Stimulated activated naive B cell treated with anti-CD40 and anti-IgM and Interleukin-4, amounts not matched to agents 10 μg/mL and 1 μg/mL and 100 μg/mL, for 72 hours (primary cell): ENCODE results near the gene SLC6A6.
A peak's percentile ranks its signal among the peaks of the same experiment; 100 is the strongest.

Experiments
- ATAC-seq, 2 donors: fragments of 150-1000 bp; cut with Tn5 transposase; replicated peaks; 2 replicates each; pipeline ENCODE4 v1.10.0; 2021; ENCODE audit warnings: moderate library complexity in 1 of 2
- DNase-seq: peaks from one replicate; pipeline ENCODE4 v3.0.0; 2021
- H3K27ac Mint-ChIP-seq: one replicate; pipeline ENCODE4 v1.8.0; 2022; ENCODE audit warnings: mild to moderate bottlenecking, mixed read lengths
- H3K27me3 Mint-ChIP-seq, 2 donors: one replicate each; pipeline ENCODE4 v1.8.0; 2022; ENCODE audit warnings: mixed read lengths in 2 of 2
- H3K36me3 Mint-ChIP-seq, 2 donors: one replicate each; pipeline ENCODE4 v1.8.0; 2022; ENCODE audit warnings: mixed read lengths in 2 of 2, mild to moderate bottlenecking in 1 of 2
- H3K4me1 Mint-ChIP-seq, 2 donors: one replicate each; pipeline ENCODE4 v1.8.0; 2022; ENCODE audit warnings: mixed read lengths in 2 of 2, mild to moderate bottlenecking in 1 of 2
- H3K4me3 Mint-ChIP-seq, 2 donors: one replicate each; pipeline ENCODE4 v1.8.0; 2022; ENCODE audit warnings: mild to moderate bottlenecking in 2 of 2, mixed read lengths in 2 of 2, moderate library complexity in 1 of 2
- H3K9me3 Mint-ChIP-seq, 2 donors: one replicate each; pipeline ENCODE4 v1.8.0; 2022; ENCODE audit warnings: mixed read lengths in 2 of 2, mild to moderate bottlenecking in 1 of 2

SLC6A6 gene

GRCh38 chr3:14450506-14450905, 48.1 kb downstream of the SLC6A6 start:
- H3K9me3 Mint-ChIP-seq, result peaks cover 0 to 3% of the 10 kb centered on the region in 2 donors
- no peak overlapping the region for H3K27ac Mint-ChIP-seq
- no peaks in the 10 kb centered on the region for H3K27me3 Mint-ChIP-seq
- ATAC-seq (no peak), DNase-seq (no peak)
- H3K4me3 Mint-ChIP-seq, result no peak overlapping the region
- peaks cover 71 to 78% of the 10 kb centered on the region in 2 donors for H3K36me3 Mint-ChIP-seq
- H3K4me1 Mint-ChIP-seq, result peaks cover 32 to 49% of the 10 kb centered on the region in 2 donors

- no peaks in the 10 kb centered on the region for H3K27me3 Mint-ChIP-seq
- peaks cover 32 to 49% of the 10 kb centered on the region in 2 donors for H3K4me1 Mint-ChIP-seq
- H3K27ac Mint-ChIP-seq, result peak overlapping the region; percentile 75
- peaks cover 66 to 78% of the 10 kb centered on the region in 2 donors for H3K36me3 Mint-ChIP-seq
- DNase-seq (no peak), ATAC-seq (no peak)
- H3K9me3 Mint-ChIP-seq, result peaks cover 0 to 3% of the 10 kb centered on the region in 2 donors
- no peak overlapping the region for H3K4me3 Mint-ChIP-seq
Observed at GRCh38 chr3:14450922-14451606, 48.7 kb downstream of the SLC6A6 start.

- Mint-ChIP-seq H3K36me3 (peaks cover 60 to 73% of the 10 kb centered on the region in 2 donors), H3K4me3 (no peak overlapping the region), H3K4me1 (peaks cover 32 to 49% of the 10 kb centered on the region in 2 donors), H3K27me3 (no peaks in the 10 kb centered on the region), H3K27ac (peak overlapping the region; percentile 25), H3K9me3 (no peaks in the 10 kb centered on the region)
- DNase-seq (no peak), ATAC-seq (no peak)
Observed at GRCh38 chr3:14451844-14452739, 49.7 kb downstream of the SLC6A6 start.

- H3K36me3 Mint-ChIP-seq, result peaks cover 52 to 71% of the 10 kb centered on the region in 2 donors
- peak overlapping the region; percentile 86 for H3K27ac Mint-ChIP-seq
- DNase-seq, result no peak
- H3K27me3 Mint-ChIP-seq, result no peaks in the 10 kb centered on the region
- peaks cover 34 to 49% of the 10 kb centered on the region in 2 donors for H3K4me1 Mint-ChIP-seq
- no peak overlapping the region for H3K4me3 Mint-ChIP-seq
- ATAC-seq, result no peak
- no peaks in the 10 kb centered on the region for H3K9me3 Mint-ChIP-seq
Observed at GRCh38 chr3:14452740-14453710, 50.6 kb downstream of the SLC6A6 start.

- no peaks in the 10 kb centered on the region for H3K9me3 Mint-ChIP-seq
- ATAC-seq, result peak; percentile 91 to 99
- H3K4me3 Mint-ChIP-seq, result peak overlapping the region in 1 of 2 donors; percentile 23
- H3K27me3 Mint-ChIP-seq, result no peaks in the 10 kb centered on the region
- peaks cover 27 to 40% of the 10 kb centered on the region in 2 donors for H3K4me1 Mint-ChIP-seq
- DNase-seq, result no peak
- peak overlapping the region; percentile 86 for H3K27ac Mint-ChIP-seq
- peaks cover 50 to 66% of the 10 kb centered on the region in 2 donors for H3K36me3 Mint-ChIP-seq
Observed at GRCh38 chr3:14453876-14454638, 51.7 kb downstream of the SLC6A6 start.

GRCh38 chr3:14454639-14455310, 52.4 kb downstream of the SLC6A6 start:
- DNase-seq, result no peak
- H3K4me3 Mint-ChIP-seq, result no peak overlapping the region
- no peaks in the 10 kb centered on the region for H3K27me3 Mint-ChIP-seq
- H3K4me1 Mint-ChIP-seq, result peaks cover 27 to 38% of the 10 kb centered on the region in 2 donors
- no peak overlapping the region for H3K27ac Mint-ChIP-seq
- H3K36me3 Mint-ChIP-seq, result peaks cover 45 to 66% of the 10 kb centered on the region in 2 donors
- no peak for ATAC-seq
- H3K9me3 Mint-ChIP-seq, result no peaks in the 10 kb centered on the region

- Mint-ChIP-seq H3K9me3 (no peaks in the 10 kb centered on the region), H3K4me3 (no peak overlapping the region), H3K4me1 (peaks cover 32 to 45% of the 10 kb centered on the region in 2 donors), H3K27me3 (no peaks in the 10 kb centered on the region), H3K27ac (no peak overlapping the region), H3K36me3 (peaks cover 48 to 69% of the 10 kb centered on the region in 2 donors)
- DNase-seq, result no peak
- ATAC-seq, result no peak
Observed at GRCh38 chr3:14455571-14456317, 53.3 kb downstream of the SLC6A6 start.

- Mint-ChIP-seq H3K4me3 (no peak overlapping the region), H3K4me1 (peaks cover 32 to 41% of the 10 kb centered on the region in 2 donors), H3K27ac (no peak overlapping the region), H3K9me3 (no peaks in the 10 kb centered on the region), H3K36me3 (peaks cover 46 to 64% of the 10 kb centered on the region in 2 donors), H3K27me3 (no peaks in the 10 kb centered on the region)
- ATAC-seq (no peak), DNase-seq (no peak)
Observed at GRCh38 chr3:14456794-14457193, 54.4 kb downstream of the SLC6A6 start.

GRCh38 chr3:14457481-14457880, 55.1 kb downstream of the SLC6A6 start:
- H3K27me3 Mint-ChIP-seq, result no peaks in the 10 kb centered on the region
- no peak overlapping the region for H3K27ac Mint-ChIP-seq
- H3K4me1 Mint-ChIP-seq, result peaks cover 33 to 43% of the 10 kb centered on the region in 2 donors
- ATAC-seq, result no peak
- H3K36me3 Mint-ChIP-seq, result peaks cover 44 to 64% of the 10 kb centered on the region in 2 donors
- H3K4me3 Mint-ChIP-seq, result no peak overlapping the region
- no peaks in the 10 kb centered on the region for H3K9me3 Mint-ChIP-seq
- DNase-seq, result no peak

- Mint-ChIP-seq H3K27me3 (no peaks in the 10 kb centered on the region), H3K4me1 (peaks cover 34 to 43% of the 10 kb centered on the region in 2 donors), H3K9me3 (no peaks in the 10 kb centered on the region), H3K4me3 (no peak overlapping the region), H3K27ac (no peak overlapping the region), H3K36me3 (peaks cover 46 to 67% of the 10 kb centered on the region in 2 donors)
- no peak for ATAC-seq
- no peak for DNase-seq
Observed at GRCh38 chr3:14457999-14458398, 55.6 kb downstream of the SLC6A6 start.

- no peak for ATAC-seq
- Mint-ChIP-seq H3K4me3 (no peak overlapping the region), H3K27me3 (no peaks in the 10 kb centered on the region), H3K9me3 (no peaks in the 10 kb centered on the region), H3K27ac (peak overlapping the region; percentile 51), H3K4me1 (peaks cover 28 to 36% of the 10 kb centered on the region in 2 donors), H3K36me3 (peaks cover 51 to 68% of the 10 kb centered on the region in 2 donors)
- DNase-seq, result no peak
Observed at GRCh38 chr3:14458434-14459275, 56.2 kb downstream of the SLC6A6 start.

- H3K27ac Mint-ChIP-seq, result no peak overlapping the region
- ATAC-seq, result no peak
- no peak overlapping the region for H3K4me3 Mint-ChIP-seq
- H3K36me3 Mint-ChIP-seq, result peaks cover 46 to 66% of the 10 kb centered on the region in 2 donors
- H3K27me3 Mint-ChIP-seq, result no peaks in the 10 kb centered on the region
- H3K4me1 Mint-ChIP-seq, result peaks cover 22 to 29% of the 10 kb centered on the region in 2 donors
- DNase-seq, result no peak
- H3K9me3 Mint-ChIP-seq, result no peaks in the 10 kb centered on the region
Observed at GRCh38 chr3:14459384-14459783, 57.0 kb downstream of the SLC6A6 start.
